ENCODE measurements around the gene PHRF1.

DNA sequence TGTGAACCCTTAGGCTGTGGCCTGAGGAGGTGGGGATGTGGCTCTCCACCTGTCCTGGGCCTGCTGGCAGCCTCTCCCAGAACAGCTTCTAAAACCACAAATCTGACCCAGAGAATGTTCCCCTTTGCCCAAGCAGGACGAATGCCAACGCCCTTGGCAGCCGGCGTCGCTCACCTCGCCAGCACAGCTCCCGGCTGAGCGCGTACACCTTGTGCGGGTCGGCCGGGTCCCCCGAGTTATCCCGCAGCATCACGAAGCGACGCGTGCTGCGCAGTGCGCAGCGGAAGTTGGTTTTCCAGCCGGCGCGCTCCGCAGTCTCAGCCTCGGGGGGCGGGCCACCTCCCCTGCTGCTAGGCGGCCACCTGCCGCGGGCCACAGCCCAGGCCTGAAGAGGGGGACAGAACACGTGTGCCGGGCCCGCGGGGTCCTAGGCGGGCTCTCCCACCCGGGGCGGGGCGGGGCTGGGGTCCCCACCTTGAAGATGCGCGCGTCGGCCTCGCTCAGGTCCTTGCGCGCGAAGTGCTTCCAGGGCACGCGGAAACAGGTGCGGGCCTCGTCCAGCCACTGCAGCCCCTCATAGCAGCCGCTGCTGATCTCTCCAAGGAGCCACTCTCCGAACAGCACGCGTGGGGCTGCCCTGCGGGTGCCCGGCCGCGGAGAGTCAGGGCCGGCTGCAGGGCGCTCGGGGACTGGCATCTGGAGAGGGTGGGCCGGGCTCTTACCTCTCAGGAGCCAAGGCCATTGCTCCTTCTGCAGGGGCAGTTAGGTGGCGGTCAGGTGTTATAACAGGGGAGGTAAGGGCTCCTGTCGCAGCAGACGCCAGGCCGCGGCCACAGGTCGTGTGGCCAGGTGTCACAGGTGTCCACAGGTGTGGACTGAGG, 38.6 kb downstream of the PHRF1 start:
- TF ChIP-seq CTCF (IDR thresholded peaks at IDR 0.05; ENCODE audit: poor library complexity) (no peak), EZH2 (IDR thresholded peaks at IDR 0.05; ENCODE audit: borderline replicate concordance) (no peak), EZH2phosphoT487 (IDR thresholded peaks at IDR 0.05; ENCODE audit: low read depth, severe bottlenecking, unreplicated experiment) (no peak)

Data from hepatocyte (in vitro differentiated cells).